Measurements from ENCODE around the gene INPP5A.

GRCh38 chr10:132666705-132667341 lies 129.2 kb downstream of the INPP5A start:
- TF ChIP-seq POLR2A (IDR thresholded peaks at IDR 0.05), result no peak
- TF ChIP-seq CTCF (IDR thresholded peaks at IDR 0.05), result no peak
